ENCODE results near the gene TFCP2L1. TPM values are rescaled to one million over a fixed set of nuclear protein-coding genes. Genes with fewer than 3 reads are reported as not detected.

TFCP2L1 gene
- total and polyA plus RNA-seq, 2 donors (not counting 1 experiment from before 2014, with no cell fraction given), result not detected

GRCh38 chr2:121217627-121218026 is 67.4 kb downstream of the TFCP2L1 start:
- Histone ChIP-seq H3K27me3 (ENCODE audit: control insufficient read depth, insufficient read depth, low read length) (no peaks in the 10 kb centered on the region), H4K20me1 (ENCODE audit: control insufficient read depth, extremely low read depth, insufficient read depth, low read length) (no peaks in the 10 kb centered on the region), H3K27ac (ENCODE audit: insufficient read depth, low read length) (no peak overlapping the region), H3K9me3 (ENCODE audit: control insufficient read depth, insufficient read depth, low read depth, low read length) (no peaks in the 10 kb centered on the region), H3K4me1 (ENCODE audit: control insufficient read depth, extremely low read depth, insufficient read depth, low read length) (no peaks in the 10 kb centered on the region), H2AFZ (ENCODE audit: low read length) (no peak overlapping the region), H3K36me3 (ENCODE audit: control insufficient read depth, insufficient read depth, low read length) (no peaks in the 10 kb centered on the region), H3K79me2 (ENCODE audit: control insufficient read depth, insufficient read depth, low read length) (no peaks in the 10 kb centered on the region), H3K4me3 (replicated peaks in 1 of 4; ENCODE audit: control extremely low read depth in 1 of 4, insufficient read depth in 1 of 4, low read depth in 3 of 4, low read length in 4 of 4) (no peak overlapping the region), H3K9ac (ENCODE audit: insufficient read depth, low read length) (no peak overlapping the region), H3K4me2 (ENCODE audit: extremely low read depth, insufficient read depth, low read length) (no peak overlapping the region)
- TF ChIP-seq CTCF (conservative IDR thresholded peaks at IDR 0.05 in 1 of 2, IDR thresholded peaks at IDR 0.05 in 1 of 2; ENCODE audit: low read depth in 1 of 2, low read length in 2 of 2), result no peak
- no peak for TF ChIP-seq EZH2 (IDR thresholded peaks at IDR 0.05; ENCODE audit: low read length, missing control alignments)
- no peak for DNase-seq (ENCODE audit: low read depth in 2 of 2)

- H4K20me1 ChIP-seq (ENCODE audit: control insufficient read depth, extremely low read depth, insufficient read depth, low read length), result no peaks in the 10 kb centered on the region
- H3K4me3 ChIP-seq (replicated peaks in 1 of 4; ENCODE audit: control extremely low read depth in 1 of 4, insufficient read depth in 1 of 4, low read depth in 3 of 4, low read length in 4 of 4), result no peak overlapping the region
- no peaks in the 10 kb centered on the region for H3K9me3 ChIP-seq (ENCODE audit: control insufficient read depth, insufficient read depth, low read depth, low read length)
- no peak overlapping the region for H3K9ac ChIP-seq (ENCODE audit: insufficient read depth, low read length)
- no peaks in the 10 kb centered on the region for H3K27me3 ChIP-seq (ENCODE audit: control insufficient read depth, insufficient read depth, low read length)
- no peak for DNase-seq (ENCODE audit: low read depth in 2 of 2)
- H3K4me1 ChIP-seq (ENCODE audit: control insufficient read depth, extremely low read depth, insufficient read depth, low read length), result no peaks in the 10 kb centered on the region
- H3K27ac ChIP-seq (ENCODE audit: insufficient read depth, low read length), result no peak overlapping the region
- no peak overlapping the region for H3K4me2 ChIP-seq (ENCODE audit: extremely low read depth, insufficient read depth, low read length)
- H2AFZ ChIP-seq (ENCODE audit: low read length), result no peak overlapping the region
- H3K79me2 ChIP-seq (ENCODE audit: control insufficient read depth, insufficient read depth, low read length), result no peaks in the 10 kb centered on the region
- TF ChIP-seq EZH2 (IDR thresholded peaks at IDR 0.05; ENCODE audit: low read length, missing control alignments) (no peak), CTCF (conservative IDR thresholded peaks at IDR 0.05 in 1 of 2, IDR thresholded peaks at IDR 0.05 in 1 of 2; ENCODE audit: low read depth in 1 of 2, low read length in 2 of 2) (no peak)
- H3K36me3 ChIP-seq (ENCODE audit: control insufficient read depth, insufficient read depth, low read length), result no peaks in the 10 kb centered on the region
These were observed 70.7 kb downstream of the TFCP2L1 start for GRCh38 chr2:121214296-121214695.

GRCh38 chr2:121213386-121213785 is 71.6 kb downstream of the TFCP2L1 start:
- Histone ChIP-seq H3K9me3 (ENCODE audit: control insufficient read depth, insufficient read depth, low read depth, low read length) (no peaks in the 10 kb centered on the region), H3K36me3 (ENCODE audit: control insufficient read depth, insufficient read depth, low read length) (no peaks in the 10 kb centered on the region), H3K27ac (ENCODE audit: insufficient read depth, low read length) (no peak overlapping the region), H3K4me2 (ENCODE audit: extremely low read depth, insufficient read depth, low read length) (no peak overlapping the region), H2AFZ (ENCODE audit: low read length) (no peak overlapping the region), H3K4me3 (replicated peaks in 1 of 4; ENCODE audit: control extremely low read depth in 1 of 4, insufficient read depth in 1 of 4, low read depth in 3 of 4, low read length in 4 of 4) (no peak overlapping the region), H3K79me2 (ENCODE audit: control insufficient read depth, insufficient read depth, low read length) (no peaks in the 10 kb centered on the region), H3K27me3 (ENCODE audit: control insufficient read depth, insufficient read depth, low read length) (no peaks in the 10 kb centered on the region), H3K9ac (ENCODE audit: insufficient read depth, low read length) (no peak overlapping the region), H3K4me1 (ENCODE audit: control insufficient read depth, extremely low read depth, insufficient read depth, low read length) (no peaks in the 10 kb centered on the region), H4K20me1 (ENCODE audit: control insufficient read depth, extremely low read depth, insufficient read depth, low read length) (no peaks in the 10 kb centered on the region)
- no peak for TF ChIP-seq CTCF (conservative IDR thresholded peaks at IDR 0.05 in 1 of 2, IDR thresholded peaks at IDR 0.05 in 1 of 2; ENCODE audit: low read depth in 1 of 2, low read length in 2 of 2)
- no peak for TF ChIP-seq EZH2 (IDR thresholded peaks at IDR 0.05; ENCODE audit: low read length, missing control alignments)
- no peak for DNase-seq (ENCODE audit: low read depth in 2 of 2)

Data from fibroblast of lung (primary cell).